ENCODE measurements around the gene TXNRD2.

- TF ChIP-seq POLR2A (IDR thresholded peaks at IDR 0.05): no peak
- no peak for TF ChIP-seq CTCF (IDR thresholded peaks at IDR 0.05)
- TF ChIP-seq POLR2AphosphoS5 (IDR thresholded peaks at IDR 0.05): no peak
These were observed 70.4 kb downstream of the TXNRD2 start for GRCh38 chr22:19871023-19871844.
